HFF-Myc (cell line): ENCODE data around the gene PPP2R5C.

Source experiments
- DNase-seq: peaks from one replicate; pipeline ENCODE4 v3.0.0-alpha.2; 2011; ENCODE audit warnings: low read depth; ENCODE audit errors: extremely low read depth
- H3K4me3 ChIP-seq: replicated peaks from 2 replicates; pipeline ENCODE4 v1.5.1; 2011; ENCODE audit warnings: low read depth, mild to moderate bottlenecking, control low read depth, low read length
- CTCF ChIP-seq: IDR thresholded peaks from 2 replicates; pipeline ENCODE4 v1.5.1; 2012; ENCODE audit warnings: mild to moderate bottlenecking, low read depth, low read length, control low read depth; ENCODE audit errors: missing control alignments

Gene PPP2R5C

GRCh38 chr14:101937926-101938767, 176.6 kb downstream of the PPP2R5C start:
- H3K4me3 ChIP-seq, result no peak overlapping the region
- DNase-seq, result no peak
- TF ChIP-seq CTCF, result no peak

- DNase-seq, result no peak
- TF ChIP-seq CTCF, result no peak
- no peak overlapping the region for H3K4me3 ChIP-seq
Observed at GRCh38 chr14:101939646-101940170, 178.2 kb downstream of the PPP2R5C start.

- no peak for TF ChIP-seq CTCF
- H3K4me3 ChIP-seq, result no peak overlapping the region
- DNase-seq, result no peak
Observed at GRCh38 chr14:101944451-101944850, 182.9 kb downstream of the PPP2R5C start.

GRCh38 chr14:101945171-101945570, 183.7 kb downstream of the PPP2R5C start:
- no peak for TF ChIP-seq CTCF
- no peak for DNase-seq
- H3K4me3 ChIP-seq, result no peak overlapping the region

- TF ChIP-seq CTCF, result no peak
- DNase-seq, result no peak
- H3K4me3 ChIP-seq, result peak overlapping the region; percentile 77
Observed at GRCh38 chr14:101947577-101947903, 186.0 kb downstream of the PPP2R5C start.

- TF ChIP-seq CTCF, result no peak
- peak overlapping the region; percentile 77 for H3K4me3 ChIP-seq
- peak; percentile 100 for DNase-seq
Observed at GRCh38 chr14:101947904-101948665, 186.6 kb downstream of the PPP2R5C start.
